ENCODE data around the gene NME9. TPM values are rescaled to one million over a fixed set of nuclear protein-coding genes. Genes with fewer than 3 reads are reported as not detected.

NME9 gene
- total RNA-seq, 1 experiment from 2014 or later = 0.40 TPM

DNA sequence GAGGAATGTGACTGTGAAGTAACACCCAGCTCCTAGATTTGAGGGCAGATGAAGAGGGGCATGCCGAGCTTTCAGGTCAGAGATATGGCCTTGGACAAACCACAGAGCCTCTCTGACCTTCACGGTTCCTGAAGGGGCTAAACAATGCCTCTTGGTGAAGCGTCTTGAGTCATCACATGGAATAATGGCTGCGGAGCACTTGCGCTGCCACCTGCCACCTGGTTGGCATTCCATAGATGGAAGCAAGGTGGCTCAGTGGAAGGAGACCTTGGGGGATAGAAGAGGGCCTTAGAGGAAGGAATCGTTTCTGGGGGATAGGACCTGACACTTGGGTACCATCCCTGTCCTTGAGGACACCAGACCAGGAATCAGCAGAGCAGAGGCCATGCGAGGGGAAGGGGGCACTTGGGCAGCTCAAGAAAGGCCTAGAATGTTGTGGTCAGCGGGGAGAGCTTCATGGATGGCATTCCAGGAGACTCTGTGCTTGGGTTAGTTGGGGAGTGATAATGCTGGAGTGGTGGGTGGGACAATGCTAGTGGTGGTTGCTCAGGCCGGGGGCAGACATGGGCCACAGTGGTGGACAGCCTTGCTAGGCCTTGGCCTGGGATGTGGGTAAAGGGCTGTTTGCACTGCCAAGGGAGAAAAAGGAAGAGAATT lies 31.3 kb upstream of the NME9 start:
- intact Hi-C loops (cut with micrococcal nuclease) = no loop called here
- Histone ChIP-seq H3K27me3 (ENCODE audit: low read length) (no peaks in the 10 kb centered on the region), H4K20me1 (ENCODE audit: low read length) (no peaks in the 10 kb centered on the region), H3F3A (ENCODE audit: low read length, unreplicated experiment) (no peaks in the 10 kb centered on the region), H3K79me2 (ENCODE audit: low read length) (no peaks in the 10 kb centered on the region), H2AFZ (ENCODE audit: low read length) (no peak overlapping the region), H3K9me2 (replicated peaks; ENCODE audit: low read length) (no peaks in the 10 kb centered on the region), H3K4me1 (ENCODE audit: insufficient read depth, low read length) (no peaks in the 10 kb centered on the region), H3K4me2 (ENCODE audit: low read length) (no peak overlapping the region), H3K27ac (ENCODE audit: low read length) (no peak overlapping the region), H3K9ac (ENCODE audit: low read length) (no peak overlapping the region), H3K4me3 (ENCODE audit: low read length) (no peak overlapping the region), H3K9me3 (ENCODE audit: low read length) (no peaks in the 10 kb centered on the region), H3K36me3 (ENCODE audit: low read depth, low read length) (no peaks in the 10 kb centered on the region)
- no TSS peak for BruUV-seq (replicated peaks)
- ChIA-PET CTCF (no interaction called here), POLR2A (ENCODE audit: unreplicated experiment) (no interaction called here)
- DNase-seq = no peak
- ATAC-seq = no peak
- TF ChIP-seq EZH2 (IDR thresholded peaks at IDR 0.05; ENCODE audit: low read length, unreplicated experiment) (no peak), EZH2phosphoT487 (IDR thresholded peaks at IDR 0.05; ENCODE audit: borderline replicate concordance, low read length) (no peak)
- TF ChIP-seq, protein P1, sequence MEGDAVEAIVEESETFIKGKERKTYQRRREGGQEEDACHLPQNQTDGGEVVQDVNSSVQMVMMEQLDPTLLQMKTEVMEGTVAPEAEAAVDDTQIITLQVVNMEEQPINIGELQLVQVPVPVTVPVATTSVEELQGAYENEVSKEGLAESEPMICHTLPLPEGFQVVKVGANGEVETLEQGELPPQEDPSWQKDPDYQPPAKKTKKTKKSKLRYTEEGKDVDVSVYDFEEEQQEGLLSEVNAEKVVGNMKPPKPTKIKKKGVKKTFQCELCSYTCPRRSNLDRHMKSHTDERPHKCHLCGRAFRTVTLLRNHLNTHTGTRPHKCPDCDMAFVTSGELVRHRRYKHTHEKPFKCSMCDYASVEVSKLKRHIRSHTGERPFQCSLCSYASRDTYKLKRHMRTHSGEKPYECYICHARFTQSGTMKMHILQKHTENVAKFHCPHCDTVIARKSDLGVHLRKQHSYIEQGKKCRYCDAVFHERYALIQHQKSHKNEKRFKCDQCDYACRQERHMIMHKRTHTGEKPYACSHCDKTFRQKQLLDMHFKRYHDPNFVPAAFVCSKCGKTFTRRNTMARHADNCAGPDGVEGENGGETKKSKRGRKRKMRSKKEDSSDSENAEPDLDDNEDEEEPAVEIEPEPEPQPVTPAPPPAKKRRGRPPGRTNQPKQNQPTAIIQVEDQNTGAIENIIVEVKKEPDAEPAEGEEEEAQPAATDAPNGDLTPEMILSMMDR (conservative IDR thresholded peaks at IDR 0.05; ENCODE audit: low read depth, low read length) = no peak

DNA sequence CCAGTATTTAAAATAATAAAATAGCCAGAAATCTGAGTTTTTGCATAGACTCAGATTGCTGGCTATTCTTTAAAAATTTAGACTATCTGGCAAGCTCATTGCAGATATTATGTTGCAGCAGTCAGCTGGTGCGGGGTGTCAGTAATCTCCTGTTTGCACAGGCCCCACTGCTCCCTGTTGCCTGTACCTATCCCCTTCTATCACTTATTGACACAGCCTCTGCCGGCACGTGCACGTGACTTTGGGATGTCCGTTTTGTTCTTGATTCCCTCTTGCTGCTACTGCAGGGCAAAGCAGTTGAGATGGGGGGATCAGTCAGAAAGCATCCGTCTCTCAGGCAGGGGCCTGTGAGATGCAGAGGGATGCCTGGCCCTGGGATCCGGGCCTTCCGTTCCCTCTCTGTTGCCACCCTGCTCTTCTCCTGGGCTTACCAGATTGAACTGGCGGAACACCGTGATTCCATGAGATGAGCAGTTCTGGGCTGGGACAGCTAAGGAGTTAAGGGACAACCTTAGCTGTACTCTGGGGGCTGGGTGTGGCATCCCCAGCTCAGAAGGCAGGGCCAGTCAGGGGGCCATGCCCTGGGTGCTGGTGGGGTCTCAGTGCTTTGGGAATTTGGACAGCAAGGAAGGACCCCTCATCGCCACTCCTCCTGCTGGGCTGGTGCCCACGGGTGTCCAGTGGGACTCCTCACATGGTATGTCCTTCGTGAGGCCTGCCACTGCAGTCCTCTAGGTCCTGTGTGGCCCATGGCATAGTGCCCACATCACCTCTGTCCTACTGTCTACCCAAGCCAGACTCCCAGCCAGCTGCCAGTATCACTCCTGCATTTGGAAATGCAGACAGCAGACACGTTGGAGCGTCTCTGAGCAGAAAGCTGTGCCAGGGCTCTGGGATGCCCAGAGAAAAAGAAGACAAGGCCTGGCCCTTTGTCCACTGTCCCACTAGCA lies 30.5 kb upstream of the NME9 start:
- Histone ChIP-seq H3K4me1 (ENCODE audit: insufficient read depth, low read length) (no peaks in the 10 kb centered on the region), H3F3A (ENCODE audit: low read length, unreplicated experiment) (no peaks in the 10 kb centered on the region), H3K9me3 (ENCODE audit: low read length) (no peaks in the 10 kb centered on the region), H3K27me3 (ENCODE audit: low read length) (no peaks in the 10 kb centered on the region), H3K36me3 (ENCODE audit: low read depth, low read length) (no peaks in the 10 kb centered on the region), H3K4me2 (ENCODE audit: low read length) (no peak overlapping the region), H3K4me3 (ENCODE audit: low read length) (no peak overlapping the region), H2AFZ (ENCODE audit: low read length) (no peak overlapping the region), H4K20me1 (ENCODE audit: low read length) (no peaks in the 10 kb centered on the region), H3K9me2 (replicated peaks; ENCODE audit: low read length) (no peaks in the 10 kb centered on the region), H3K79me2 (ENCODE audit: low read length) (no peaks in the 10 kb centered on the region), H3K27ac (ENCODE audit: low read length) (no peak overlapping the region), H3K9ac (ENCODE audit: low read length) (no peak overlapping the region)
- TF ChIP-seq EZH2phosphoT487 (IDR thresholded peaks at IDR 0.05; ENCODE audit: borderline replicate concordance, low read length) (no peak), EZH2 (IDR thresholded peaks at IDR 0.05; ENCODE audit: low read length, unreplicated experiment) (no peak)
- TF ChIP-seq, protein P1 (conservative IDR thresholded peaks at IDR 0.05; ENCODE audit: low read depth, low read length) = no peak
- ATAC-seq = no peak
- BruUV-seq (replicated peaks) = no TSS peak
- no peak for DNase-seq
- POLR2A ChIA-PET (ENCODE audit: unreplicated experiment) = no interaction called here
- CTCF ChIA-PET = no interaction called here
- intact Hi-C loops (cut with micrococcal nuclease) = no loop called here

Data from PC-3 (cell line).